ENCODE results near the gene PRRT3. TPM values are rescaled to one million over a fixed set of nuclear protein-coding genes. Genes with fewer than 3 reads are reported as not detected.

PRRT3 gene
- total RNA-seq, 1 experiment from 2014 or later: 19.5 TPM

- Histone ChIP-seq H3K9ac (ENCODE audit: extremely low read depth, insufficient read length, low read length) (no peak overlapping the region), H3K18ac (ENCODE audit: insufficient read length, low read depth, low read length) (no peak overlapping the region), H3K79me2 (ENCODE audit: insufficient read depth, low read length) (no peaks in the 10 kb centered on the region), H4K5ac (ENCODE audit: insufficient read length, low read depth, low read length) (no peak overlapping the region), H3K79me1 (ENCODE audit: insufficient read depth, low read depth, low read length, poor library complexity, severe bottlenecking) (no peaks in the 10 kb centered on the region), H3T11ph (ENCODE audit: low read length) (no peak overlapping the region), H4K8ac (replicated peaks; ENCODE audit: insufficient read length, low read depth, low read length) (no peak overlapping the region), H4K20me1 (ENCODE audit: control insufficient read depth, insufficient read depth, insufficient read length) (no peaks in the 10 kb centered on the region), H3K56ac (ENCODE audit: insufficient read length, low read depth, low read length) (no peak overlapping the region), H3K4me2 (ENCODE audit: insufficient read depth, insufficient read length, low read length) (no peak overlapping the region), H3K14ac (ENCODE audit: insufficient read depth, low read length) (no peak overlapping the region), H2BK120ac (ENCODE audit: low read depth, low read length, poor library complexity, severe bottlenecking) (no peak overlapping the region), H3K23me2 (ENCODE audit: insufficient read length, low read depth, low read length, poor library complexity, severe bottlenecking) (peaks cover 15% of the 10 kb centered on the region), H3K23ac (ENCODE audit: insufficient read length, low read depth, low read length) (no peak overlapping the region), H2BK15ac (ENCODE audit: low read depth, low read length) (no peak overlapping the region), H3K9me3 (ENCODE audit: control insufficient read depth, low read depth, low read length) (no peaks in the 10 kb centered on the region), H2AFZ (ENCODE audit: low read length) (no peak overlapping the region), H2BK20ac (ENCODE audit: low read depth, low read length, poor library complexity, severe bottlenecking) (no peak overlapping the region), H3K4ac (ENCODE audit: low read depth, low read length) (no peak overlapping the region), H2AK5ac (ENCODE audit: insufficient read length, low read length) (no peak overlapping the region), H2BK5ac (ENCODE audit: insufficient read length, low read length) (no peak overlapping the region), H4K91ac (ENCODE audit: insufficient read length, low read depth, low read length) (no peak overlapping the region), H3K27me3 (ENCODE audit: insufficient read depth, low read length) (no peaks in the 10 kb centered on the region; the same call in 1 of the 2 replicates), H3K27ac (ENCODE audit: insufficient read length, low read depth, low read length) (no peak overlapping the region), H2BK12ac (ENCODE audit: insufficient read length, low read depth, low read length) (no peak overlapping the region), H3K4me1 (ENCODE audit: insufficient read depth, low read length) (peaks cover 4% of the 10 kb centered on the region; the same call in 1 of the 2 replicates)
- Mint-ChIP-seq H3K27me3 (ENCODE audit: low read depth) (peaks cover 17% of the 10 kb centered on the region), H3K4me3 (no peak overlapping the region), H3K9me3 (no peaks in the 10 kb centered on the region; a peak in 2 of 5 replicates), H3K4me1 (peaks cover 15 to 27% of the 10 kb centered on the region in 2 experiments), H3K27ac (no peak overlapping the region), H3K36me3 (ENCODE audit: insufficient read depth in 1 of 3, low read depth in 3 of 3) (peaks cover 0 to 5% (median 0%) of the 10 kb centered on the region in 3 experiments; a peak in 1 of 7 replicates)
- TF ChIP-seq CTCF (conservative IDR thresholded peaks at IDR 0.05): no peak
- no CpG with 5 or more reads among the region's 5 CpGs for WGBS (ENCODE audit: extremely low coverage, insufficient read length, low lambda C conversion rate)
- no peak for DNase-seq
Measured at GRCh38 chr3:9913601-9914000, 38.6 kb downstream of the PRRT3 start.

Measured in H9 (cell line).